Tibial nerve (tissue), 3 donors: ENCODE results near the gene BEND5.

Experiments used
- POLR2A ChIP-seq, 2 donors: fragments of 450-650 bp; IDR thresholded peaks; one replicate each; pipeline ENCODE4 v1.6.1; 2017; ENCODE audit warnings: antibody characterized with exemption in 2 of 2, mild to moderate bottlenecking in 2 of 2, moderate library complexity in 2 of 2
- TF ChIP-seq, protein P1 (sequence below), 5 experiments: fragments of 200-600 bp in 3 of 5; fragments of 450-650 bp in 2 of 5; sonication (generic) in 3 of 5; IDR thresholded peaks; one replicate each; pipeline ENCODE4 v1.5.1; 2016 to 2019; ENCODE audit warnings: antibody characterized with exemption in 5 of 5, mild to moderate bottlenecking in 3 of 5, moderate library complexity in 2 of 5

DNA sequence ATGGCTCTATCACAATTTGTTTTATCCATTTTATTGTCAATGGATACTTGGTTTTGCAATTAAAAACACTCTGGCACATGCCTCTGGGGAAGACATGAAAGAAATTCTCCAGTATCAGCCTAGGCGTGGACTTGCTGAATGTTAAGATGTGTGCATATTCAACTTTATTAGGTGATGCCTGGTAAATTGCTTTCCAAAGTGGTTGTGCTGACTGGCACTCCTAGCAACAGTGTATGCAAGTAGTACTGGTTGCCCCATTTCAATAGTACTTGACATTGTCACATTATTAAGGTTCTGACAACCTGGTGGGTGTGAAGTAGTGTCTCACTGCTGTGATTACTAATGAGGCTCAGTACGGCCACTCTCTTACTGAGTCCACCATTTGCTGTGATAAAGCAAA is 48.1 kb downstream of the BEND5 start:
- TF ChIP-seq, protein P1, sequence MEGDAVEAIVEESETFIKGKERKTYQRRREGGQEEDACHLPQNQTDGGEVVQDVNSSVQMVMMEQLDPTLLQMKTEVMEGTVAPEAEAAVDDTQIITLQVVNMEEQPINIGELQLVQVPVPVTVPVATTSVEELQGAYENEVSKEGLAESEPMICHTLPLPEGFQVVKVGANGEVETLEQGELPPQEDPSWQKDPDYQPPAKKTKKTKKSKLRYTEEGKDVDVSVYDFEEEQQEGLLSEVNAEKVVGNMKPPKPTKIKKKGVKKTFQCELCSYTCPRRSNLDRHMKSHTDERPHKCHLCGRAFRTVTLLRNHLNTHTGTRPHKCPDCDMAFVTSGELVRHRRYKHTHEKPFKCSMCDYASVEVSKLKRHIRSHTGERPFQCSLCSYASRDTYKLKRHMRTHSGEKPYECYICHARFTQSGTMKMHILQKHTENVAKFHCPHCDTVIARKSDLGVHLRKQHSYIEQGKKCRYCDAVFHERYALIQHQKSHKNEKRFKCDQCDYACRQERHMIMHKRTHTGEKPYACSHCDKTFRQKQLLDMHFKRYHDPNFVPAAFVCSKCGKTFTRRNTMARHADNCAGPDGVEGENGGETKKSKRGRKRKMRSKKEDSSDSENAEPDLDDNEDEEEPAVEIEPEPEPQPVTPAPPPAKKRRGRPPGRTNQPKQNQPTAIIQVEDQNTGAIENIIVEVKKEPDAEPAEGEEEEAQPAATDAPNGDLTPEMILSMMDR (IDR thresholded peaks at IDR 0.05): no peak
- TF ChIP-seq POLR2A (IDR thresholded peaks at IDR 0.05): no peak
